ENCODE measurements around the gene CNOT4.

DNA sequence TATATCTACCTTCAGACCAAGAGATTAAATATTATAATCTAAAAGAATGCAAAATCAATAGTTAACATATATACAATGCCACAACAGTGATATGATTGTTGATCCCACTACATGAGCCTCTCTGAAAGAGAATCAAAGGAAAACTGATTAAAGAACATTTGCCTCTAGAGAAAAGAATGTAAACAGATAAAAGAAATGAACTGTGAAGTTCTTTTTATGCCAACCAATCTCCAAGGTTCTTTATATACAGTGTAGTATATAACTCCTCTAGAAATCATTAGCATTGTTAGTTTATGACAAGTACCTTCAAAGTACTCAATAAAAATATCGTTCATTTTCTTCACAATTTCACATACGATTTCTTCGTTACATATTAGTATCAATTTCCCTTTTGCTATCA lies 20.1 kb downstream of the CNOT4 start:
- TF ChIP-seq, protein P1, sequence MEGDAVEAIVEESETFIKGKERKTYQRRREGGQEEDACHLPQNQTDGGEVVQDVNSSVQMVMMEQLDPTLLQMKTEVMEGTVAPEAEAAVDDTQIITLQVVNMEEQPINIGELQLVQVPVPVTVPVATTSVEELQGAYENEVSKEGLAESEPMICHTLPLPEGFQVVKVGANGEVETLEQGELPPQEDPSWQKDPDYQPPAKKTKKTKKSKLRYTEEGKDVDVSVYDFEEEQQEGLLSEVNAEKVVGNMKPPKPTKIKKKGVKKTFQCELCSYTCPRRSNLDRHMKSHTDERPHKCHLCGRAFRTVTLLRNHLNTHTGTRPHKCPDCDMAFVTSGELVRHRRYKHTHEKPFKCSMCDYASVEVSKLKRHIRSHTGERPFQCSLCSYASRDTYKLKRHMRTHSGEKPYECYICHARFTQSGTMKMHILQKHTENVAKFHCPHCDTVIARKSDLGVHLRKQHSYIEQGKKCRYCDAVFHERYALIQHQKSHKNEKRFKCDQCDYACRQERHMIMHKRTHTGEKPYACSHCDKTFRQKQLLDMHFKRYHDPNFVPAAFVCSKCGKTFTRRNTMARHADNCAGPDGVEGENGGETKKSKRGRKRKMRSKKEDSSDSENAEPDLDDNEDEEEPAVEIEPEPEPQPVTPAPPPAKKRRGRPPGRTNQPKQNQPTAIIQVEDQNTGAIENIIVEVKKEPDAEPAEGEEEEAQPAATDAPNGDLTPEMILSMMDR (conservative IDR thresholded peaks at IDR 0.05): no peak
- TF ChIP-seq ZFX (IDR thresholded peaks at IDR 0.05): no peak
